Stimulated activated CD8-positive, alpha-beta memory T cell treated with anti-CD3 and anti-CD28 coated beads, Interleukin-4, amount 100 ng/mL, for 24 hours (primary cell): ENCODE measurements around the gene SLC4A7.
"Not testable (repeated sequence)": the region's sequence is repeated elsewhere in the genome, so short reads cannot be mapped to it uniquely, and the experiment has no call there.

Experiments
- DNase-seq: peaks from one replicate; pipeline ENCODE4 v3.0.0-alpha.2; 2020; ENCODE audit warnings: low read depth

Gene SLC4A7

GRCh38 chr3:27428446-27428845, 55.7 kb downstream of the SLC4A7 start:
- DNase-seq, result no peak

- no peak for DNase-seq
Observed at GRCh38 chr3:27426926-27427325, 57.3 kb downstream of the SLC4A7 start.

- no peak for DNase-seq
Observed at GRCh38 chr3:27425896-27426565, 58.2 kb downstream of the SLC4A7 start.

- not testable (repeated sequence) for DNase-seq
Observed at GRCh38 chr3:27424812-27425521, 59.2 kb downstream of the SLC4A7 start.

GRCh38 chr3:27423463-27423862, 60.7 kb downstream of the SLC4A7 start:
- no peak for DNase-seq

GRCh38 chr3:27422617-27423016, 61.6 kb downstream of the SLC4A7 start:
- no peak for DNase-seq

GRCh38 chr3:27415202-27415601, 69.0 kb downstream of the SLC4A7 start:
- DNase-seq, result no peak

GRCh38 chr3:27392950-27393679, 91.1 kb downstream of the SLC4A7 start:
- DNase-seq, result no peak

GRCh38 chr3:27392414-27392813, 91.8 kb downstream of the SLC4A7 start:
- DNase-seq, result not testable (repeated sequence)

GRCh38 chr3:27391796-27392195, 92.4 kb downstream of the SLC4A7 start:
- DNase-seq, result no peak

- DNase-seq, result no peak
Observed at GRCh38 chr3:27387625-27388024, 96.6 kb downstream of the SLC4A7 start.

GRCh38 chr3:27385504-27385903, 98.7 kb downstream of the SLC4A7 start:
- DNase-seq, result no peak

GRCh38 chr3:27384191-27384590, 100.0 kb downstream of the SLC4A7 start:
- no peak for DNase-seq

GRCh38 chr3:27380433-27381357, 103.5 kb downstream of the SLC4A7 start:
- no peak for DNase-seq

- no peak for DNase-seq
Observed at GRCh38 chr3:27378331-27378730, 105.9 kb downstream of the SLC4A7 start.

- no peak for DNase-seq
Observed at GRCh38 chr3:27376109-27376772, 107.9 kb downstream of the SLC4A7 start.

GRCh38 chr3:27368831-27369607, 115.2 kb downstream of the SLC4A7 start, which contains the start of gene NEK10:
TSS of gene NEK10 (minus strand) at chr3:27369383. CDS start at chr3:27352882, 16,501 bp downstream.
- DNase-seq, result peak; percentile 83

GRCh38 chr3:27366062-27366591, 118.1 kb downstream of the SLC4A7 start:
- DNase-seq, result no peak

- no peak for DNase-seq
Observed at GRCh38 chr3:27360113-27361078, 123.8 kb downstream of the SLC4A7 start.
